Calu3 (cell line): ENCODE data around the gene DNAJC4. TPM values are rescaled to one million over a fixed set of nuclear protein-coding genes. Genes with fewer than 3 reads are reported as not detected.

Source experiments
- BruUV-seq: library from RNA; stranded (reverse); fragments of 400-500 nt; replicated peaks from 2 replicates; lab custom pipeline; 2021; lab: Mats Ljungman, UMichigan
- CTCF ChIA-PET: fragments of 300-600 bp; sonication (Branson Sonifier 250); formaldehyde crosslinking; loops from one replicate; lab custom pipeline; 2022; ENCODE audit warnings: antibody characterized with exemption; lab: Charles Lee
- DNase-seq: peaks from one replicate; pipeline ENCODE4 v3.0.0; 2022
- H3K27ac Mint-ChIP-seq: one replicate; pipeline ENCODE4 v1.8.0; 2022; ENCODE audit warnings: mixed read lengths; ENCODE audit not compliant: unreplicated experiment
- H3K27me3 Mint-ChIP-seq: one replicate; pipeline ENCODE4 v1.8.0; 2022; ENCODE audit warnings: mixed read lengths; ENCODE audit not compliant: unreplicated experiment
- H3K36me3 Mint-ChIP-seq: one replicate; pipeline ENCODE4 v1.8.0; 2022; ENCODE audit warnings: mild to moderate bottlenecking, moderate library complexity, mixed read lengths; ENCODE audit not compliant: insufficient read depth, unreplicated experiment
- H3K4me1 Mint-ChIP-seq: one replicate; pipeline ENCODE4 v1.8.0; 2022; ENCODE audit warnings: mild to moderate bottlenecking, low read depth, mixed read lengths; ENCODE audit not compliant: unreplicated experiment
- H3K4me3 Mint-ChIP-seq: one replicate; pipeline ENCODE4 v1.8.0; 2022; ENCODE audit warnings: mild to moderate bottlenecking, low read depth, moderate library complexity, mixed read lengths; ENCODE audit not compliant: unreplicated experiment
- H3K9me3 Mint-ChIP-seq: one replicate; pipeline ENCODE4 v1.8.0; 2022; ENCODE audit warnings: low read depth, mixed read lengths; ENCODE audit not compliant: unreplicated experiment
- intact Hi-C: fragments of 100-400 bp; cut with micrococcal nuclease; formaldehyde crosslinking; loops from one replicate; pipeline ENCODE4 v1.10.0; 2022; ENCODE audit not compliant: unreplicated experiment
- total RNA-seq: library from RNA; stranded (reverse); gene quantifications from 2 replicates; pipeline ENCODE4 v1.2.3, GENCODE V29; 2022
- TF ChIP-seq, protein P1 (sequence below): fragments of 200-600 bp; IDR thresholded peaks from one replicate; pipeline ENCODE4 v1.8.0; 2022; ENCODE audit warnings: antibody characterized with exemption; ENCODE audit not compliant: unreplicated experiment

The DNAJC4 gene
- total RNA-seq, 1 experiment from 2014 or later, result 26.6 TPM

DNA sequence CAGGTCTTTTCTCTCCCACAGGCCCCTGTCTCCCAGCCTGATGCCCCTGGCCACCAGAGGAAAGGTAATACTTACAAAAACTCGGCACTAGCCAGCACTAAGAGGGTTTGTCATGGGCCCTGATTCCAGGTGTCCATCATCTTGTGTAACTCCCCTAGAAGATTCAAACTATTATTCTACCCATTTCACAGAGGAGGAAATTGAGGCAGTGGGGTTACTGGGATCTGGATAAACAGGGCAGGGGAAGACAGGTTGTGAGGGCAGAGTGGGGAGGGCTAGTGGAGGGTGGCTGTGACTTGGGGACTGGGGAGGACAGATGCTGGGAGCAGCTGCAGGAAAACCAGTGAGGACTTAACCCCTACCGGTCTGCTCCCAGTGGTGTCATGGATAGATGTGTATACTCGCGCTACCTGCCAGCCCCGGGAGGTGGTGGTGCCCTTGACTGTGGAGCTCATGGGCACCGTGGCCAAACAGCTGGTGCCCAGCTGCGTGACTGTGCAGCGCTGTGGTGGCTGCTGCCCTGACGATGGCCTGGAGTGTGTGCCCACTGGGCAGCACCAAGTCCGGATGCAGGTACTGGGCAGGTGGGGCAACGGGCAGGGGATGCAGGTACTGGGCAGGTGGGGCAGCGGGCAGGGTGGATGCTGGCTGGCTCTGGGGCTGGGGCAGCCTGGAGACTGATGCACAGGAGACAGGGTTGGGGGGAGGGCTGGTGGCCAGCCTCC is 5.3 kb downstream of the DNAJC4 start:
- CTCF ChIA-PET, result no interaction called here
- intact Hi-C loops, result loop anchor here (2.0 kb wide), 1 partner anchor 51 kb away; no protein-coding TSS in a partner anchor
- Mint-ChIP-seq H3K27ac (no peak overlapping the region), H3K27me3 (no peaks in the 10 kb centered on the region), H3K9me3 (no peaks in the 10 kb centered on the region), H3K4me3 (peak overlapping the region; percentile 82), H3K4me1 (peaks cover 25% of the 10 kb centered on the region), H3K36me3 (peaks cover 86% of the 10 kb centered on the region)
- BruUV-seq, result no TSS peak
- TF ChIP-seq, protein P1, sequence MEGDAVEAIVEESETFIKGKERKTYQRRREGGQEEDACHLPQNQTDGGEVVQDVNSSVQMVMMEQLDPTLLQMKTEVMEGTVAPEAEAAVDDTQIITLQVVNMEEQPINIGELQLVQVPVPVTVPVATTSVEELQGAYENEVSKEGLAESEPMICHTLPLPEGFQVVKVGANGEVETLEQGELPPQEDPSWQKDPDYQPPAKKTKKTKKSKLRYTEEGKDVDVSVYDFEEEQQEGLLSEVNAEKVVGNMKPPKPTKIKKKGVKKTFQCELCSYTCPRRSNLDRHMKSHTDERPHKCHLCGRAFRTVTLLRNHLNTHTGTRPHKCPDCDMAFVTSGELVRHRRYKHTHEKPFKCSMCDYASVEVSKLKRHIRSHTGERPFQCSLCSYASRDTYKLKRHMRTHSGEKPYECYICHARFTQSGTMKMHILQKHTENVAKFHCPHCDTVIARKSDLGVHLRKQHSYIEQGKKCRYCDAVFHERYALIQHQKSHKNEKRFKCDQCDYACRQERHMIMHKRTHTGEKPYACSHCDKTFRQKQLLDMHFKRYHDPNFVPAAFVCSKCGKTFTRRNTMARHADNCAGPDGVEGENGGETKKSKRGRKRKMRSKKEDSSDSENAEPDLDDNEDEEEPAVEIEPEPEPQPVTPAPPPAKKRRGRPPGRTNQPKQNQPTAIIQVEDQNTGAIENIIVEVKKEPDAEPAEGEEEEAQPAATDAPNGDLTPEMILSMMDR, result no peak
- DNase-seq, result no peak

DNA sequence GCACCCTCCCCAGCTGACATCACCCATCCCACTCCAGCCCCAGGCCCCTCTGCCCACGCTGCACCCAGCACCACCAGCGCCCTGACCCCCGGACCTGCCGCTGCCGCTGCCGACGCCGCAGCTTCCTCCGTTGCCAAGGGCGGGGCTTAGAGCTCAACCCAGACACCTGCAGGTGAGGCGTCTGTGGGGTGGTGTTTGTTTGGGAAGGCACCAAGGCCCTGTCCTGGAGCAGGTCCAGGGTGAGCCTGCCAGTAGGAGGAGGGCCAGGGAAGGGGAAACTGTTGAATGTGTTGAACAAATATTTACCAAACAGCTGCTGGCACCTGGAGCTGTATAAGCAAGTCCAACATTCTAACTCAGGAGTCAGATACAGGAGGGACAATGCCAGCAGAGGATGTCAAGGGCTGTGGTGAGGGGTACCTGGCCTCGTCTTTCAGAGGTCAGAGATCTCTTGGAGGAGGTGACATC is 7.2 kb downstream of the DNAJC4 start:
- no TSS peak for BruUV-seq
- Mint-ChIP-seq H3K27ac (peak overlapping the region; percentile 88), H3K36me3 (peaks cover 89% of the 10 kb centered on the region), H3K4me3 (peak overlapping the region; percentile 51), H3K4me1 (peaks cover 25% of the 10 kb centered on the region), H3K27me3 (no peaks in the 10 kb centered on the region), H3K9me3 (no peaks in the 10 kb centered on the region)
- peak; percentile 83 for DNase-seq
- CTCF ChIA-PET, result interaction anchor here (0.6 to 1.6 kb wide), 6 partner anchors 9 to 118 kb away, joined by 3 to 7 read pairs (median 6); partner anchors contain the start of genes NUDT22, PPP1R14B and TRPT1
- TF ChIP-seq, protein P1, result no peak
- intact Hi-C loops, result loop anchor here (2.0 kb wide), 1 partner anchor 53 kb away; no protein-coding TSS in a partner anchor

DNA sequence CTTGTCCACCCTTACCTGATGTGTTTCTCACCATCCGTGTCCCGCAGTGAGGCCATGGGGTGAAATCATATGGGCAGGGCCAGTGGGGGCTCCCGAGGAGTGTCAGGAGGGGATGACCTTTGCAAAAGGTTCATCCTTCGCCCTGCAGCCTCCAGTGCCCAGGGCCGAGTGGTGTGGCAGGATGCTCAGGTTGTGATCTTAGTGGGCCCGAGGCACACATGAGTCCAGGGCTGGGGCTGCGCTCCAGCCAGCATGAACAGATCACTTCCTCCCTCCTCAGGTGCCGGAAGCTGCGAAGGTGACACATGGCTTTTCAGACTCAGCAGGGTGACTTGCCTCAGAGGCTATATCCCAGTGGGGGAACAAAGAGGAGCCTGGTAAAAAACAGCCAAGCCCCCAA is 7.7 kb downstream of the DNAJC4 start:
- no TSS peak for BruUV-seq
- TF ChIP-seq, protein P1, result no peak
- Mint-ChIP-seq H3K4me3 (peak overlapping the region; percentile 51), H3K27me3 (no peaks in the 10 kb centered on the region), H3K36me3 (peaks cover 89% of the 10 kb centered on the region), H3K9me3 (no peaks in the 10 kb centered on the region), H3K4me1 (peaks cover 30% of the 10 kb centered on the region), H3K27ac (peak overlapping the region; percentile 88)
- intact Hi-C loops, result no loop called here
- no peak for DNase-seq
- CTCF ChIA-PET, result interaction anchor here (0.6 to 1.6 kb wide), 5 partner anchors 12 to 117 kb away, joined by 3 to 6 read pairs (median 5); partner anchors contain the start of genes NUDT22 and TRPT1

DNA sequence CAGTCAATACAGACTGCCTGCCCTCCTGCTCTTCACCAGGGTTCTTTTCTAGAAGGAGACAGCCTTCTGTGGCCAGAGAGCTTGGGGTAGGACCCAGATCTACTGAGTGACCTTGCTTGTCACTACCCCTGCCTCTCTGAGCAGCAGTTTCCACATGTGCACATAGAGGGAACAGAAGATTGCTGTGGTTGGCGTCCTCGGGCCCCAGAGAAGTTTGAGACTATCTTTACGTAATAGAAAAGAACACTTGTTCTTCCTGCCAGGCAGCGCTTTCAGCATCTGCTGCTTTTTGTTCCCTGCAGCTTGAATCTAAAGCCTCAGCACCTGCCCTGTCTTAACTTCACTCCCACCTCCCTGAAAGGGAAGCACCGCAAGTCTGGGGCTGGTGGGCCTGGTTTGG is 8.7 kb downstream of the DNAJC4 start:
- DNase-seq, result no peak
- BruUV-seq, result no TSS peak
- no peaks in the 10 kb centered on the region for H3K9me3 Mint-ChIP-seq
- H3K36me3 Mint-ChIP-seq, result peaks cover 90% of the 10 kb centered on the region
- CTCF ChIA-PET, result no interaction called here
- intact Hi-C loops, result no loop called here
- H3K4me1 Mint-ChIP-seq, result peaks cover 39% of the 10 kb centered on the region
- H3K27ac Mint-ChIP-seq, result no peak overlapping the region
- H3K4me3 Mint-ChIP-seq, result no peak overlapping the region
- TF ChIP-seq, protein P1, result no peak
- no peaks in the 10 kb centered on the region for H3K27me3 Mint-ChIP-seq
